ENCODE data around the gene ING5.

Gene ING5

GRCh38 chr2:241760301-241760771 is 58.5 kb downstream of the ING5 start:
- TF ChIP-seq CTCF (IDR thresholded peaks at IDR 0.05; ENCODE audit: low read depth, low read length, missing control alignments) = no peak
- H3K4me3 ChIP-seq (ENCODE audit: low read depth, low read length) = no peak overlapping the region
- no peak for DNase-seq (ENCODE audit: low read depth)
- in situ Hi-C loops (cut with HindIII; ENCODE audit: low sequenced_read_pairs) = no loop called here

- H3K4me3 ChIP-seq (ENCODE audit: low read depth, low read length) = no peak overlapping the region
- in situ Hi-C loops (cut with HindIII; ENCODE audit: low sequenced_read_pairs) = no loop called here
- no peak for TF ChIP-seq CTCF (IDR thresholded peaks at IDR 0.05; ENCODE audit: low read depth, low read length, missing control alignments)
- DNase-seq (ENCODE audit: low read depth) = no peak
Measured at GRCh38 chr2:241762321-241762932, 60.6 kb downstream of the ING5 start.

- no peak overlapping the region for H3K4me3 ChIP-seq (ENCODE audit: low read depth, low read length)
- in situ Hi-C loops (cut with HindIII; ENCODE audit: low sequenced_read_pairs) = no loop called here
Measured at GRCh38 chr2:241762933-241763369, 61.1 kb downstream of the ING5 start.

GRCh38 chr2:241763551-241764274 is 61.9 kb downstream of the ING5 start:
- no peak for TF ChIP-seq CTCF (IDR thresholded peaks at IDR 0.05; ENCODE audit: low read depth, low read length, missing control alignments)
- in situ Hi-C loops (cut with HindIII; ENCODE audit: low sequenced_read_pairs) = no loop called here
- no peak overlapping the region for H3K4me3 ChIP-seq (ENCODE audit: low read depth, low read length)
- DNase-seq (ENCODE audit: low read depth) = no peak

More at GRCh38 chr2:241762933-241763369, 61.1 kb downstream of the ING5 start:
- DNase-seq (ENCODE audit: low read depth) = no peak
- TF ChIP-seq CTCF (IDR thresholded peaks at IDR 0.05; ENCODE audit: low read depth, low read length, missing control alignments) = no peak

- in situ Hi-C loops (cut with HindIII; ENCODE audit: low sequenced_read_pairs) = no loop called here
- no peak overlapping the region for H3K4me3 ChIP-seq (ENCODE audit: low read depth, low read length)
- DNase-seq (ENCODE audit: low read depth) = no peak
- no peak for TF ChIP-seq CTCF (IDR thresholded peaks at IDR 0.05; ENCODE audit: low read depth, low read length, missing control alignments)
Measured at GRCh38 chr2:241764275-241765241, 62.7 kb downstream of the ING5 start.
